ENCODE data around the gene KCNQ1OT1. TPM values are rescaled to one million over a fixed set of nuclear protein-coding genes. Genes with fewer than 3 reads are reported as not detected.

The KCNQ1OT1 gene
- total RNA-seq, 2 donors from 2014 or later = 0.24 to 0.64 TPM

GRCh38 chr11:2577031-2577990, 122.5 kb downstream of the KCNQ1OT1 start:
- no peaks in the 10 kb centered on the region for H3K9me3 Mint-ChIP-seq
- no peak overlapping the region for H3K4me3 Mint-ChIP-seq
- no peak for ATAC-seq (replicated peaks)
- H3K27ac Mint-ChIP-seq = no peak overlapping the region
- no peaks in the 10 kb centered on the region for H3K27me3 Mint-ChIP-seq
- H3K4me1 Mint-ChIP-seq = no peaks in the 10 kb centered on the region
- H3K36me3 Mint-ChIP-seq (ENCODE audit: low read depth) = no peaks in the 10 kb centered on the region

- Mint-ChIP-seq H3K36me3 (ENCODE audit: low read depth) (no peaks in the 10 kb centered on the region), H3K4me3 (no peak overlapping the region), H3K4me1 (no peaks in the 10 kb centered on the region), H3K27ac (no peak overlapping the region), H3K27me3 (no peaks in the 10 kb centered on the region), H3K9me3 (no peaks in the 10 kb centered on the region)
- no peak for ATAC-seq (replicated peaks)
Measured at GRCh38 chr11:2576549-2576948, 123.2 kb downstream of the KCNQ1OT1 start.

- Mint-ChIP-seq H3K4me1 (no peaks in the 10 kb centered on the region), H3K36me3 (ENCODE audit: low read depth) (no peaks in the 10 kb centered on the region), H3K9me3 (no peaks in the 10 kb centered on the region), H3K4me3 (no peak overlapping the region), H3K27me3 (no peaks in the 10 kb centered on the region), H3K27ac (no peak overlapping the region)
- ATAC-seq (replicated peaks) = no peak
Measured at GRCh38 chr11:2576111-2576510, 123.7 kb downstream of the KCNQ1OT1 start.

GRCh38 chr11:2575591-2576051, 124.2 kb downstream of the KCNQ1OT1 start:
- Mint-ChIP-seq H3K4me3 (no peak overlapping the region), H3K9me3 (no peaks in the 10 kb centered on the region), H3K27ac (no peak overlapping the region), H3K27me3 (no peaks in the 10 kb centered on the region), H3K4me1 (no peaks in the 10 kb centered on the region), H3K36me3 (ENCODE audit: low read depth) (no peaks in the 10 kb centered on the region)
- no peak for ATAC-seq (replicated peaks)

- Mint-ChIP-seq H3K27ac (no peak overlapping the region), H3K36me3 (ENCODE audit: low read depth) (no peaks in the 10 kb centered on the region), H3K4me3 (no peak overlapping the region), H3K9me3 (no peaks in the 10 kb centered on the region), H3K4me1 (no peaks in the 10 kb centered on the region), H3K27me3 (no peaks in the 10 kb centered on the region)
- ATAC-seq (replicated peaks) = no peak
Measured at GRCh38 chr11:2574553-2575535, 125.0 kb downstream of the KCNQ1OT1 start.

GRCh38 chr11:2574043-2574552, 125.7 kb downstream of the KCNQ1OT1 start:
- no peak for ATAC-seq (replicated peaks)

GRCh38 chr11:2573240-2574042, 126.4 kb downstream of the KCNQ1OT1 start:
- no peaks in the 10 kb centered on the region for H3K27me3 Mint-ChIP-seq
- ATAC-seq (replicated peaks) = no peak
- no peak overlapping the region for H3K4me3 Mint-ChIP-seq
- H3K27ac Mint-ChIP-seq = no peak overlapping the region
- H3K36me3 Mint-ChIP-seq (ENCODE audit: low read depth) = no peaks in the 10 kb centered on the region
- no peaks in the 10 kb centered on the region for H3K9me3 Mint-ChIP-seq
- H3K4me1 Mint-ChIP-seq = no peaks in the 10 kb centered on the region

More at GRCh38 chr11:2574043-2574552, 125.7 kb downstream of the KCNQ1OT1 start:
- Mint-ChIP-seq H3K4me1 (no peaks in the 10 kb centered on the region), H3K4me3 (no peak overlapping the region), H3K27ac (no peak overlapping the region), H3K9me3 (no peaks in the 10 kb centered on the region), H3K27me3 (no peaks in the 10 kb centered on the region), H3K36me3 (ENCODE audit: low read depth) (no peaks in the 10 kb centered on the region)

- H3K9me3 Mint-ChIP-seq = no peaks in the 10 kb centered on the region
- H3K27ac Mint-ChIP-seq = no peak overlapping the region
- no peaks in the 10 kb centered on the region for H3K4me1 Mint-ChIP-seq
- no peak overlapping the region for H3K4me3 Mint-ChIP-seq
- H3K27me3 Mint-ChIP-seq = no peaks in the 10 kb centered on the region
- ATAC-seq (replicated peaks) = no peak
- H3K36me3 Mint-ChIP-seq (ENCODE audit: low read depth) = no peaks in the 10 kb centered on the region
Measured at GRCh38 chr11:2572491-2573239, 127.1 kb downstream of the KCNQ1OT1 start.

- no peaks in the 10 kb centered on the region for H3K4me1 Mint-ChIP-seq
- no peak overlapping the region for H3K27ac Mint-ChIP-seq
- no peak overlapping the region for H3K4me3 Mint-ChIP-seq
- H3K36me3 Mint-ChIP-seq (ENCODE audit: low read depth) = no peaks in the 10 kb centered on the region
- no peaks in the 10 kb centered on the region for H3K9me3 Mint-ChIP-seq
- no peaks in the 10 kb centered on the region for H3K27me3 Mint-ChIP-seq
- no peak for ATAC-seq (replicated peaks)
Measured at GRCh38 chr11:2571598-2572281, 128.1 kb downstream of the KCNQ1OT1 start.

GRCh38 chr11:2570841-2571597, 128.8 kb downstream of the KCNQ1OT1 start:
- Mint-ChIP-seq H3K4me3 (no peak overlapping the region), H3K36me3 (ENCODE audit: low read depth) (no peaks in the 10 kb centered on the region), H3K27me3 (no peaks in the 10 kb centered on the region), H3K9me3 (no peaks in the 10 kb centered on the region), H3K4me1 (no peaks in the 10 kb centered on the region), H3K27ac (no peak overlapping the region)
- ATAC-seq (replicated peaks) = no peak

- Mint-ChIP-seq H3K36me3 (ENCODE audit: low read depth) (no peaks in the 10 kb centered on the region), H3K9me3 (no peaks in the 10 kb centered on the region), H3K27me3 (no peaks in the 10 kb centered on the region), H3K4me1 (no peaks in the 10 kb centered on the region), H3K4me3 (no peak overlapping the region), H3K27ac (no peak overlapping the region)
- no peak for ATAC-seq (replicated peaks)
Measured at GRCh38 chr11:2570211-2570811, 129.5 kb downstream of the KCNQ1OT1 start.

- no peaks in the 10 kb centered on the region for H3K9me3 Mint-ChIP-seq
- H3K27ac Mint-ChIP-seq = no peak overlapping the region
- H3K27me3 Mint-ChIP-seq = no peaks in the 10 kb centered on the region
- H3K4me1 Mint-ChIP-seq = no peaks in the 10 kb centered on the region
- no peak for ATAC-seq (replicated peaks)
- H3K4me3 Mint-ChIP-seq = no peak overlapping the region
- no peaks in the 10 kb centered on the region for H3K36me3 Mint-ChIP-seq (ENCODE audit: low read depth)
Measured at GRCh38 chr11:2569731-2570210, 130.0 kb downstream of the KCNQ1OT1 start.
